ENCODE results near the gene ELK1.

ELK1 gene

GRCh38 chrX:47586043-47586787, 64.1 kb downstream of the ELK1 start:
- Histone ChIP-seq H3K36me3 (ENCODE audit: low read length) (no peaks in the 10 kb centered on the region), H3F3A (ENCODE audit: insufficient read depth) (no peaks in the 10 kb centered on the region), H3K27me3 (ENCODE audit: low read length) (no peaks in the 10 kb centered on the region), H4K20me1 (ENCODE audit: low read depth, low read length) (no peaks in the 10 kb centered on the region), H2AFZ (ENCODE audit: low read depth, low read length, severe bottlenecking) (no peak overlapping the region), H3K9me3 (ENCODE audit: insufficient read depth, low read length) (no peaks in the 10 kb centered on the region), H3K27ac (ENCODE audit: low read depth, low read length) (no peak overlapping the region), H3K79me2 (ENCODE audit: insufficient read depth, low read length) (no peaks in the 10 kb centered on the region), H3K9me2 (replicated peaks; ENCODE audit: insufficient read depth, low read length) (no peaks in the 10 kb centered on the region), H3K4me3 (ENCODE audit: insufficient read depth, low read length, poor library complexity, severe bottlenecking) (no peak overlapping the region), H3K4me2 (ENCODE audit: low read depth, low read length, poor library complexity, severe bottlenecking) (no peak overlapping the region), H3K9ac (ENCODE audit: low read length) (no peak overlapping the region)
- no peak for TF ChIP-seq CTCF (IDR thresholded peaks at IDR 0.05; ENCODE audit: insufficient read depth, low read length, poor library complexity, severe bottlenecking)
- TF ChIP-seq EZH2phosphoT487 (conservative IDR thresholded peaks at IDR 0.05; ENCODE audit: low read length) = no peak
